ENCODE results near the gene SLC44A1. TPM values are rescaled to one million over a fixed set of nuclear protein-coding genes. Genes with fewer than 3 reads are reported as not detected.

Gene SLC44A1
- total RNA-seq, 4 donors from 2014 or later, result 9.9 to 53.8 (median 40.8) TPM

DNA sequence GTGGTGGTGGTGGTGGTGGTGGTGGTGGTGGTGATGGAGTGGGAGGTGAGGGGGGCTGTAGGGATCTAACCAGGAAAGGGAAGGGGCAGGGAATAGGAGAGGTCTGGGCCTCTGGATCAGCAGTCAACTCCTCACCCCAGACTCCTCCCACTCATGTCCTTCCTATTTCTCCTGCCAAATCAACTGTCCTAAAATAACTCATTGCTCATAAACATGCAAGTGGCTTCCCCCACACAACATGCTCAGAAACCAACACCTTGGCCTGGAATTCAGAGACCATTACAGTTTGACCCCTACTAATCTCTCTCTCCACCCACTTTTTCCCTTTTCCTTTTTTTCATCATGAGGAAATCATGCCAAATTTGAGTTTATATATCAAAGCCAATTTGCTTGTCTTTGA is 195.0 kb downstream of the SLC44A1 start:
- H3K36me3 ChIP-seq, result no peaks in the 10 kb centered on the region
- TF ChIP-seq, protein P1, sequence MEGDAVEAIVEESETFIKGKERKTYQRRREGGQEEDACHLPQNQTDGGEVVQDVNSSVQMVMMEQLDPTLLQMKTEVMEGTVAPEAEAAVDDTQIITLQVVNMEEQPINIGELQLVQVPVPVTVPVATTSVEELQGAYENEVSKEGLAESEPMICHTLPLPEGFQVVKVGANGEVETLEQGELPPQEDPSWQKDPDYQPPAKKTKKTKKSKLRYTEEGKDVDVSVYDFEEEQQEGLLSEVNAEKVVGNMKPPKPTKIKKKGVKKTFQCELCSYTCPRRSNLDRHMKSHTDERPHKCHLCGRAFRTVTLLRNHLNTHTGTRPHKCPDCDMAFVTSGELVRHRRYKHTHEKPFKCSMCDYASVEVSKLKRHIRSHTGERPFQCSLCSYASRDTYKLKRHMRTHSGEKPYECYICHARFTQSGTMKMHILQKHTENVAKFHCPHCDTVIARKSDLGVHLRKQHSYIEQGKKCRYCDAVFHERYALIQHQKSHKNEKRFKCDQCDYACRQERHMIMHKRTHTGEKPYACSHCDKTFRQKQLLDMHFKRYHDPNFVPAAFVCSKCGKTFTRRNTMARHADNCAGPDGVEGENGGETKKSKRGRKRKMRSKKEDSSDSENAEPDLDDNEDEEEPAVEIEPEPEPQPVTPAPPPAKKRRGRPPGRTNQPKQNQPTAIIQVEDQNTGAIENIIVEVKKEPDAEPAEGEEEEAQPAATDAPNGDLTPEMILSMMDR (IDR thresholded peaks at IDR 0.05), result no peak
- no peak for TF ChIP-seq POLR2A (IDR thresholded peaks at IDR 0.05)
- H3K27me3 ChIP-seq, result no peaks in the 10 kb centered on the region
- no peaks in the 10 kb centered on the region for H3K9me3 ChIP-seq
- no peak for DNase-seq
- H3K4me1 ChIP-seq, result no peaks in the 10 kb centered on the region
- H3K4me3 ChIP-seq, result no peak overlapping the region
- H3K27ac ChIP-seq, result no peak overlapping the region

DNA sequence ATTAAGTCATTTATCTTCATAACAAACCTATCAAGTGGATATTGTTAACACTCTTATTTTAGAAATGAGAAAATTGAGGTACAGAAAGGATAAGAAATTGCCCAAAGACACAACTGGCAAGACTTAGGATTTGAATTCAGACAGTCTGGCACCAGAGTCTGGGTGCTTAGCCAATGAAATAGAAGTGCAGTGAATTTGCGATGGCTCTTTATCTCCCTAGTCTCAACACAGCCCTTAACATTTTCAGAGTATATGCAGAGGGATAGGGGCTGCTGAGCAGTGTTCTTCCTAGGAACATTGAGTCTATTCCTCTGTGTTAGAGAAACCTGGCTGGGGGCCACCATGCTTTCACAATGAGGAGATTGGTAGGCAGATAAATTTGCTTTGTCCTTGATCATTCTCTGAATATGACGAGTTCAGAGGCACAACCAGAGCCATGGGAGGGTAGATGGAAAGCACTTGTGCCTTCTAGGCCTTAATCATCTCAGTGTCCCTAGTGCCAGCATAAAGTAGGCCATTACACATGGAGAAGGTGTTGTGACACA is 197.2 kb downstream of the SLC44A1 start:
- no peak overlapping the region for H3K27ac ChIP-seq
- no peak for TF ChIP-seq POLR2A (IDR thresholded peaks at IDR 0.05)
- TF ChIP-seq, protein P1 (IDR thresholded peaks at IDR 0.05), result no peak
- no peak overlapping the region for H3K4me3 ChIP-seq
- no peaks in the 10 kb centered on the region for H3K4me1 ChIP-seq
- no peaks in the 10 kb centered on the region for H3K36me3 ChIP-seq
- DNase-seq, result no peak
- H3K27me3 ChIP-seq, result no peaks in the 10 kb centered on the region
- H3K9me3 ChIP-seq, result no peaks in the 10 kb centered on the region

DNA sequence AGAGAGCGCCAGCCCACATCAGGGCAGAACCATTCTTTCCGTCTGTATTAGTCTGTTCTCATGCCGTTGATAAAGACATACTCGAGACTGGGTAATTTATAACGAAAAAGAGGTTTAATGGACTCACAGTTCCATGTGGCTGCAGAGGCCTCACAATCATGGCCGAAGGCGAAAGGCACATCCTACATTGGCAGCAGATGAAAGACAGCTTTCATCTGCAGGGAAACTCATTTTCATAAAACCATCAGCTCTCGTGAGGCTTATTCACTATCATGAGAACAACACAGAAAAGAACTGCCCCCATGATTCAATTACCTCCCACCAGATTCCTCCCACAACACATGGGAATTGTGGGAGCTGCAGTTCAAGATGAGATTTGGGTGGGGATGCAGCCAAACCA is 198.7 kb downstream of the SLC44A1 start:
- TF ChIP-seq, protein P1 (IDR thresholded peaks at IDR 0.05), result no peak
- no peak for TF ChIP-seq POLR2A (IDR thresholded peaks at IDR 0.05)

DNA sequence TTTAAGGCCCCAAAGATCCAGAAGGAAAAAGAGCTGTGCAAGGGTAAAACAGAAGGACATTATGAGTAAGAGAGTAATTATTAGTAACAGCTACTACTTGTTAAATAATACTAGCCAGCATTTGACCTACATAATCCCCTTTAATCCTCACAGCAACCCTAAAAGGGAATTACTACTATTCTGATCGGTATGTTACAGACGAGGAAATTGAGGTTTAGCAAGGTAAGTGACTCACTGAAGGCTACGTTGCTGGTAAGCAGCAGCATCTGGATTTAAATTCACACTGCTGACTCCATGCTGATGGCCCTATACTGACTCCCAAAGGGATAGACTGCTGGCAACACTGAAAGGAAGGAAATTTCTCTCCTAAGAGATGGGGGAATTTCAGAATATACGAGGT is 199.7 kb downstream of the SLC44A1 start:
- Histone ChIP-seq H3K4me3 (no peak overlapping the region), H3K36me3 (no peaks in the 10 kb centered on the region), H3K27me3 (no peaks in the 10 kb centered on the region), H3K4me1 (peaks cover 0 to 5% (median 0%) of the 10 kb centered on the region in 4 donors), H3K9me3 (no peaks in the 10 kb centered on the region), H3K27ac (no peak overlapping the region)
- TF ChIP-seq POLR2A (IDR thresholded peaks at IDR 0.05), result no peak
- TF ChIP-seq, protein P1 (IDR thresholded peaks at IDR 0.05), result no peak
- DNase-seq, result no peak

More for the DNA sequence above, 198.7 kb downstream of the SLC44A1 start:
- Histone ChIP-seq H3K27me3 (no peaks in the 10 kb centered on the region), H3K27ac (no peak overlapping the region), H3K4me3 (no peak overlapping the region), H3K4me1 (no peaks in the 10 kb centered on the region), H3K9me3 (no peaks in the 10 kb centered on the region), H3K36me3 (no peaks in the 10 kb centered on the region)
- DNase-seq, result no peak

DNA sequence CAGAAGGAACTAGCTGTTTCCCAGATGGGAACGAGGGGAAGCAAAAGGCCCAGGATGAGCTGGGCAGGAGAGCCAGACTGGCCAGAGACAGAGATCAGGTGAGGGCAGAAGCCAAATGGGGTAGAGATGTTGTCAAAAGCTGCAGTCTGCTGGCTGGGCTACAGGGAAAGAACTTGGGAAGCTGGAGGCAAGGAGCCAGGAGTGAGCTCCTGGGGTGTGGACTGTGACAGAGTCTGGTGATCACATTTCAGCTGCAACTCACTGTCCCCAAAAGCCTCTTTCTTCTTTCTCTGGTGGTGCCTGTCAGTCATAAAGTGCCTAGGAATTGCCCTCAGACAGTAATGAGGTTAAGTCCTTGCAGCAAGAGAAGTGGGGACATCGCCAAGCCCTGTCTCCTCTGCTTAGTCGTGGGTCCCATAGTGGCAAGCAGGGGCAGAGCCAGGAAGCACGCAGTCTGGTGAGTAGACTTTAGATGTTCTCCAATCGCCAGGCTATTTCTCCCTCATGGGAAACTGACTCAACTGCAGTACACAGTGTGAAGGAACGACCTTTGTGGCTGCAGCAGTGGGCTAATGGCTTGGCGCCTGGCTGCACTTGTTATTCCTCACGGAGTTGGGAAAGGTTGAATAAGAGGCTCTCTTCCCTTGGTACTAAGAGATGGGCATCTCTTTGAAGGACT is 200.9 kb downstream of the SLC44A1 start:
- no peak for DNase-seq
- Histone ChIP-seq H3K4me1 (peaks cover 0 to 5% (median 0%) of the 10 kb centered on the region in 4 donors), H3K36me3 (no peaks in the 10 kb centered on the region), H3K9me3 (no peaks in the 10 kb centered on the region), H3K27me3 (no peaks in the 10 kb centered on the region), H3K27ac (no peak overlapping the region), H3K4me3 (no peak overlapping the region)
- TF ChIP-seq POLR2A (IDR thresholded peaks at IDR 0.05), result no peak
- TF ChIP-seq, protein P1 (IDR thresholded peaks at IDR 0.05), result no peak

Data from Peyer's patch (tissue), 4 donors.